ENCODE measurements around the gene DOCK6.

- TF ChIP-seq ZNF274 (IDR thresholded peaks at IDR 0.05; ENCODE audit: low read depth, low read length), result no peak
- TF ChIP-seq EZH2phosphoT487 (IDR thresholded peaks at IDR 0.05; ENCODE audit: borderline replicate concordance), result no peak
- TF ChIP-seq ATF3 (IDR thresholded peaks at IDR 0.05), result no peak
Observed at GRCh38 chr19:11226716-11227166, 35.6 kb downstream of the DOCK6 start.
